Lower lobe of right lung (tissue), 2 donors: ENCODE results near the gene ANKRD26. TPM values are rescaled to one million over a fixed set of nuclear protein-coding genes. Genes with fewer than 3 reads are reported as not detected.

ENCODE experiments used
- ATAC-seq, 2 donors: fragments of 200-7000 bp; cut with Tn5 transposase; one replicate each; pipeline ENCODE4 v1.9.1; 2020 to 2022; ENCODE audit warnings: mild to moderate bottlenecking in 2 of 2, moderate library complexity in 2 of 2
- DNase-seq: peaks from one replicate; pipeline ENCODE4 v3.0.0-alpha.2; 2020
- H3K27ac ChIP-seq: fragments of 200-600 bp; one replicate; pipeline ENCODE4 v1.8.0; 2022
- H3K27me3 ChIP-seq: fragments of 200-600 bp; one replicate; pipeline ENCODE4 v1.8.0; 2022; ENCODE audit warnings: low read depth
- H3K36me3 ChIP-seq: fragments of 200-600 bp; one replicate; pipeline ENCODE4 v1.8.0; 2022; ENCODE audit warnings: mild to moderate bottlenecking
- H3K4me1 ChIP-seq: fragments of 200-600 bp; one replicate; pipeline ENCODE4 v1.8.0; 2022
- H3K4me3 ChIP-seq: fragments of 200-600 bp; one replicate; pipeline ENCODE4 v1.8.0; 2022; ENCODE audit warnings: mild to moderate bottlenecking
- H3K9me3 ChIP-seq: fragments of 200-600 bp; one replicate; pipeline ENCODE4 v1.8.0; 2022
- CTCF ChIP-seq: fragments of 200-600 bp; IDR thresholded peaks from one replicate; pipeline ENCODE4 v1.8.0; 2022; ENCODE audit warnings: antibody characterized with exemption, mild to moderate bottlenecking
- intact Hi-C: fragments of 100-400 bp; cut with DNase I; formaldehyde crosslinking; loops from one replicate; pipeline ENCODE4 v1.11.0; 2022
- total RNA-seq: library from RNA; stranded (reverse); fragmentation: NEBNext Ultra II Directional; extraction: Animal tissue kit (Norgen Biotek cat#: 25700); gene quantifications from one replicate; pipeline ENCODE4 v1.2.1, GENCODE V29; 2021
- donor health status: DM: no; HTN: yes; CAD: no; lungs with severe emphysema.

ANKRD26 gene
- total RNA-seq, 1 donor from 2014 or later = 7.5 TPM

- no peaks in the 10 kb centered on the region for H3K4me1 ChIP-seq
- H3K27ac ChIP-seq = no peak overlapping the region
- intact Hi-C loops = no loop called here
- no peak overlapping the region for H3K4me3 ChIP-seq
- H3K36me3 ChIP-seq = no peaks in the 10 kb centered on the region
- TF ChIP-seq CTCF = no peak
- no peaks in the 10 kb centered on the region for H3K9me3 ChIP-seq
- DNase-seq (no peak), ATAC-seq (no peak)
- H3K27me3 ChIP-seq = no peaks in the 10 kb centered on the region
Observed at GRCh38 chr10:26982058-26982457, 118.2 kb downstream of the ANKRD26 start.

GRCh38 chr10:26981232-26981824 lies 119.0 kb downstream of the ANKRD26 start:
- H3K9me3 ChIP-seq = no peaks in the 10 kb centered on the region
- ATAC-seq = no peak
- no peak for TF ChIP-seq CTCF
- H3K4me1 ChIP-seq = no peaks in the 10 kb centered on the region
- no peaks in the 10 kb centered on the region for H3K36me3 ChIP-seq
- H3K27me3 ChIP-seq = no peaks in the 10 kb centered on the region
- no peak overlapping the region for H3K4me3 ChIP-seq
- H3K27ac ChIP-seq = no peak overlapping the region
- intact Hi-C loops = no loop called here
- no peak for DNase-seq

GRCh38 chr10:26978519-26978918 lies 121.8 kb downstream of the ANKRD26 start:
- no peak for TF ChIP-seq CTCF
- intact Hi-C loops = no loop called here

GRCh38 chr10:26977635-26978034 lies 122.7 kb downstream of the ANKRD26 start:
- no peaks in the 10 kb centered on the region for H3K36me3 ChIP-seq
- no peaks in the 10 kb centered on the region for H3K27me3 ChIP-seq
- no peak overlapping the region for H3K27ac ChIP-seq
- no peak for TF ChIP-seq CTCF
- no peak overlapping the region for H3K4me3 ChIP-seq
- DNase-seq = no peak
- intact Hi-C loops = no loop called here
- H3K4me1 ChIP-seq = no peaks in the 10 kb centered on the region
- no peak for ATAC-seq
- no peaks in the 10 kb centered on the region for H3K9me3 ChIP-seq

More at GRCh38 chr10:26978519-26978918, 121.8 kb downstream of the ANKRD26 start:
- DNase-seq = no peak
- no peaks in the 10 kb centered on the region for H3K4me1 ChIP-seq
- no peak overlapping the region for H3K27ac ChIP-seq
- ATAC-seq = no peak
- H3K9me3 ChIP-seq = no peaks in the 10 kb centered on the region
- H3K4me3 ChIP-seq = no peak overlapping the region
- H3K27me3 ChIP-seq = no peaks in the 10 kb centered on the region
- no peaks in the 10 kb centered on the region for H3K36me3 ChIP-seq

GRCh38 chr10:26970667-26971066 lies 129.6 kb downstream of the ANKRD26 start:
- no peak for TF ChIP-seq CTCF
- intact Hi-C loops = no loop called here
- Histone ChIP-seq H3K27ac (no peak overlapping the region), H3K27me3 (no peaks in the 10 kb centered on the region), H3K4me1 (no peaks in the 10 kb centered on the region), H3K36me3 (no peaks in the 10 kb centered on the region), H3K4me3 (no peak overlapping the region), H3K9me3 (no peaks in the 10 kb centered on the region)
- ATAC-seq (no peak), DNase-seq (no peak)
